HepG2 (cell line): Measurements from ENCODE around the gene NGEF.

Experiments used
- CBFB ChIP-seq: sonication (generic); formaldehyde crosslinking; IDR thresholded peaks from 2 replicates; pipeline ENCODE4 v1.4.0; 2020; ENCODE audit warnings: missing genetic modification reagents
- HDAC1 ChIP-seq: sonication (generic); formaldehyde crosslinking; IDR thresholded peaks from 2 replicates; pipeline ENCODE4 v1.5.1; 2020; ENCODE audit warnings: mild to moderate bottlenecking, missing genetic modification reagents
- JUN ChIP-seq: sonication (generic); formaldehyde crosslinking; IDR thresholded peaks from 2 replicates; pipeline ENCODE4 v1.4.0; 2020; ENCODE audit warnings: mild to moderate bottlenecking, missing genetic modification reagents
- NFE2L1 ChIP-seq: sonication (generic); formaldehyde crosslinking; IDR thresholded peaks from 2 replicates; pipeline ENCODE4 v1.4.0; 2020; ENCODE audit warnings: missing genetic modification reagents, mild to moderate bottlenecking, borderline replicate concordance
- SP4 ChIP-seq: sonication (generic); formaldehyde crosslinking; IDR thresholded peaks from 2 replicates; pipeline ENCODE4 v1.8.1; 2023; ENCODE audit warnings: mild to moderate bottlenecking, missing genetic modification reagents
- TAF1 ChIP-seq: sonication (generic); formaldehyde crosslinking; IDR thresholded peaks from 2 replicates; pipeline ENCODE4 v1.4.0; 2020; ENCODE audit warnings: missing genetic modification reagents
- ZNF230 ChIP-seq: sonication (generic); formaldehyde crosslinking; IDR thresholded peaks from 2 replicates; pipeline ENCODE4 v1.4.0; 2020; ENCODE audit warnings: mild to moderate bottlenecking, missing genetic modification reagents
- ZNF30 ChIP-seq: sonication (generic); formaldehyde crosslinking; IDR thresholded peaks from 2 replicates; pipeline ENCODE4 v1.5.0; 2020; ENCODE audit warnings: mild to moderate bottlenecking, missing genetic modification reagents
- TF ChIP-seq, protein P1 (sequence below): sonication (generic); formaldehyde crosslinking; IDR thresholded peaks from 2 replicates; pipeline ENCODE4 v1.4.0; 2020; ENCODE audit warnings: low read depth, mild to moderate bottlenecking, missing genetic modification reagents
- TF ChIP-seq, protein P2 (sequence below): sonication (generic); formaldehyde crosslinking; IDR thresholded peaks from 2 replicates; pipeline ENCODE4 v1.4.0; 2020; ENCODE audit warnings: missing genetic modification reagents, borderline replicate concordance

DNA sequence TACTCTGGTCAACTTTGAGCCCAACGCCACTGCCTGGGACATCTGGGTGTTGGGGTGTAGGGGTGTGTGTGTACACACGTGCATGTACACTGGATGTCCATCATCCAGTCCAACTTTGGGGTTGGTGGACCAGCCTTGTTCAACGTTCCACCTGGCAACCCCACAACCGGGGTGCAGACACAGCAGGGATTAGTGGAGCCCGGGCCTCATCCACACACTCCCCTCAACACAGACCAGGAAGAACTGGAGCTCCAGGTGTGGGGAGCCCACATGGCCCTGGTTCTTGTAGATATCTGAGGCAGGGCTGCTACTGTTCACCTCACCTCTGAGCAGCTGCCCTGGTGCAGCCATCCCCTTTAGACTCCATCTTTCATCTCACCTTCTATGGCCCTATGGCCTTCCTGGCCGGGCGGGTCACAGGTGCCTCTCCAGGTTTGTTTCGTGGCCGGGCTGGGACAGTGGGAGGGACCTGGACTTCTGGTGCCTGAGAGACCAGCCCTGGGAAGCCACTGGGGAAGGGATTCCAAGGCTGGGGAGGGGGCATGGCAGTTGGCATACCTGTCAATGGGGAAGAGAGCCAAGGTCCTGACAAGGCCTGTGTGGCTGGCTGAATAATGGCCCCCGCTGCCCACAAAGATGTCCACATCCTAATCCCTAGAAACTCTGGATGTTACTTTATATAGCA, 26.9 kb upstream of the NGEF start:
- TF ChIP-seq ZNF30 (CRISPR knock-in tag) (no peak), HDAC1 (no peak), ZNF230 (no peak), JUN (CRISPR knock-in tag) (no peak), CBFB (CRISPR knock-in tag) (no peak), NFE2L1 (CRISPR knock-in tag) (no peak), SP4 (CRISPR knock-in tag) (no peak), TAF1 (CRISPR knock-in tag) (no peak)
- TF ChIP-seq, protein P1, sequence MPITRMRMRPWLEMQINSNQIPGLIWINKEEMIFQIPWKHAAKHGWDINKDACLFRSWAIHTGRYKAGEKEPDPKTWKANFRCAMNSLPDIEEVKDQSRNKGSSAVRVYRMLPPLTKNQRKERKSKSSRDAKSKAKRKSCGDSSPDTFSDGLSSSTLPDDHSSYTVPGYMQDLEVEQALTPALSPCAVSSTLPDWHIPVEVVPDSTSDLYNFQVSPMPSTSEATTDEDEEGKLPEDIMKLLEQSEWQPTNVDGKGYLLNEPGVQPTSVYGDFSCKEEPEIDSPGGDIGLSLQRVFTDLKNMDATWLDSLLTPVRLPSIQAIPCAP, result no peak
- TF ChIP-seq, protein P2, sequence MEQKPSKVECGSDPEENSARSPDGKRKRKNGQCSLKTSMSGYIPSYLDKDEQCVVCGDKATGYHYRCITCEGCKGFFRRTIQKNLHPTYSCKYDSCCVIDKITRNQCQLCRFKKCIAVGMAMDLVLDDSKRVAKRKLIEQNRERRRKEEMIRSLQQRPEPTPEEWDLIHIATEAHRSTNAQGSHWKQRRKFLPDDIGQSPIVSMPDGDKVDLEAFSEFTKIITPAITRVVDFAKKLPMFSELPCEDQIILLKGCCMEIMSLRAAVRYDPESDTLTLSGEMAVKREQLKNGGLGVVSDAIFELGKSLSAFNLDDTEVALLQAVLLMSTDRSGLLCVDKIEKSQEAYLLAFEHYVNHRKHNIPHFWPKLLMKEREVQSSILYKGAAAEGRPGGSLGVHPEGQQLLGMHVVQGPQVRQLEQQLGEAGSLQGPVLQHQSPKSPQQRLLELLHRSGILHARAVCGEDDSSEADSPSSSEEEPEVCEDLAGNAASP (CRISPR knock-in tag), result no peak
